Ovary (tissue), 9 donors: ENCODE measurements around the gene USP25. TPM values are rescaled to one million over a fixed set of nuclear protein-coding genes. Genes with fewer than 3 reads are reported as not detected.

Source experiments
- DNase-seq, 5 donors: peaks; one replicate each; pipeline ENCODE4 v3.0.0-alpha.2; 2019 to 2020
- H3K27ac ChIP-seq, 2 donors: fragments of 200-600 bp; one replicate each; pipeline versions ENCODE4 v1.5.1 to v1.8.0; 2019 to 2022
- H3K27me3 ChIP-seq: fragments of 200-600 bp; one replicate; pipeline ENCODE4 v1.8.0; 2022
- H3K36me3 ChIP-seq: fragments of 200-600 bp; sonication (generic); one replicate; pipeline ENCODE4 v1.5.1; 2019
- H3K4me1 ChIP-seq: one replicate; pipeline ENCODE4 v1.8.1; 2013; ENCODE audit warnings: mild to moderate bottlenecking, moderate library complexity; ENCODE audit not compliant: insufficient read depth
- H3K4me3 ChIP-seq: fragments of 200-600 bp; sonication (generic); one replicate; pipeline ENCODE4 v1.5.1; 2017
- H3K9me3 ChIP-seq, 2 donors: fragments of 200-600 bp in 1 of 2; sonication (generic) in 1 of 2; one replicate each; pipeline versions ENCODE4 v1.5.1 to v1.8.1; 2013 to 2019; ENCODE audit warnings: mild to moderate bottlenecking in 1 of 2, moderate library complexity in 1 of 2
- EP300 ChIP-seq: sonication (generic); formaldehyde crosslinking; IDR thresholded peaks from one replicate; pipeline ENCODE4 v1.6.1; 2017; ENCODE audit warnings: antibody characterized with exemption
- POLR2A ChIP-seq: fragments of 450-650 bp; IDR thresholded peaks from one replicate; pipeline ENCODE4 v1.6.1; 2017; ENCODE audit warnings: antibody characterized with exemption, mild to moderate bottlenecking, moderate library complexity
- WGBS, 3 donors: extraction: QIAGEN DNeasy Blood & Tissue Kit in 1 of 3; methylation state at CpG; one replicate each; pipeline versions ENCODE4 v1.1.5 to v1.1.7; 2013 to 2017; 5-methylcytosine and 5-hydroxymethylcytosine counted together
- intact Hi-C, 4 donors: fragments of 100-400 bp; cut with DNase I; formaldehyde crosslinking; loops; one replicate each; pipeline versions ENCODE4 v1.11.0 to v1.15.1; 2022 to 2023
- polyA plus RNA-seq, 2 donors: library from polyadenylated mRNA; stranded (reverse); fragments of 200-250 nt in 1 of 2; fragments of 350-450 nt in 1 of 2; fragmentation: Illumina TruSeq in 1 of 2; extraction: RNeasy Lipid Tissue Mini Kit (QIAGEN cat#74804) in 1 of 2; gene quantifications; one replicate each; pipeline ENCODE4 v1.2.3, GENCODE V29; 2013 to 2014
- total RNA-seq, 7 donors: library from RNA; depleted of rRNA in 2 of 7; stranded (reverse); fragments of >200 nt in 2 of 7; fragmentation: NEBNext Ultra II Directional in 3 of 7; extraction: Animal tissue kit (Norgen Biotek cat#: 25700) in 3 of 7; gene quantifications; one replicate each; pipeline versions ENCODE4 v1.1.0 to v1.2.4, GENCODE V29; 2016 to 2023
- TF ChIP-seq, protein P1 (sequence below), 3 donors: fragments of 450-650 bp in 2 of 3; fragments of 200-600 bp in 1 of 3; IDR thresholded peaks; one replicate each; pipeline versions ENCODE4 v1.5.1 to v1.8.0; 2016 to 2022; ENCODE audit warnings: antibody characterized with exemption in 3 of 3, mild to moderate bottlenecking in 1 of 3
- donor health status: DM: no; HTN: no; CAD: no; lungs with moderate emphysema.
- donor health status: DM: no; HTN: no; CAD: no.
- donor health status: Bipolar disorder and iron deficiency.
- donor health status: DM: yes; HTN: yes; CAD: no.
- donor health status: DM: no; HTN: no; CAD: no.
- donor health status: DM: yes; HTN: yes; CAD: no.

Gene USP25
- total and polyA plus RNA-seq, 9 donors: 11.9 to 40.8 (median 34.9) TPM

DNA sequence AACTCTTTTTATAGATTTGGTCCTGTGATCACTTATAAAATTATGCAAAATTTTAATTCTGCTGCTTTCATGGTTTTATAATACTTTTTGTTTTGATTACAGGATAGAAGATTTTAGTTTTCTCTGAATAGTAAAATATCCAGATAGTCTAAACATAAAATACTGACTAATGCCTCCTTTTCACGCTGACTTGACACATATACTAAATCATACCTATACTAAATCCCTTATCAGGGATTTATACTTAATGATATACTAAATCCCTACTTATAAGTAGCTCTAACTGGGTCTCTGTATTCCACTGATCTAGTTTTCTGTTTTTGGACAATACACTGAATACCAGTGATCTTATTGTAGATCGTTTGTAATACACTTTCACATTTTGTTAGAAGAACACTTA is 128.0 kb downstream of the USP25 start:
- TF ChIP-seq POLR2A (no peak), EP300 (no peak)
- TF ChIP-seq, protein P1, sequence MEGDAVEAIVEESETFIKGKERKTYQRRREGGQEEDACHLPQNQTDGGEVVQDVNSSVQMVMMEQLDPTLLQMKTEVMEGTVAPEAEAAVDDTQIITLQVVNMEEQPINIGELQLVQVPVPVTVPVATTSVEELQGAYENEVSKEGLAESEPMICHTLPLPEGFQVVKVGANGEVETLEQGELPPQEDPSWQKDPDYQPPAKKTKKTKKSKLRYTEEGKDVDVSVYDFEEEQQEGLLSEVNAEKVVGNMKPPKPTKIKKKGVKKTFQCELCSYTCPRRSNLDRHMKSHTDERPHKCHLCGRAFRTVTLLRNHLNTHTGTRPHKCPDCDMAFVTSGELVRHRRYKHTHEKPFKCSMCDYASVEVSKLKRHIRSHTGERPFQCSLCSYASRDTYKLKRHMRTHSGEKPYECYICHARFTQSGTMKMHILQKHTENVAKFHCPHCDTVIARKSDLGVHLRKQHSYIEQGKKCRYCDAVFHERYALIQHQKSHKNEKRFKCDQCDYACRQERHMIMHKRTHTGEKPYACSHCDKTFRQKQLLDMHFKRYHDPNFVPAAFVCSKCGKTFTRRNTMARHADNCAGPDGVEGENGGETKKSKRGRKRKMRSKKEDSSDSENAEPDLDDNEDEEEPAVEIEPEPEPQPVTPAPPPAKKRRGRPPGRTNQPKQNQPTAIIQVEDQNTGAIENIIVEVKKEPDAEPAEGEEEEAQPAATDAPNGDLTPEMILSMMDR (IDR thresholded peaks at IDR 0.05): no peak
- H3K4me1 ChIP-seq: no peaks in the 10 kb centered on the region
- no peaks in the 10 kb centered on the region for H3K9me3 ChIP-seq
- intact Hi-C loops: no loop called here
- no peak overlapping the region for H3K27ac ChIP-seq
- no peak overlapping the region for H3K4me3 ChIP-seq
- H3K27me3 ChIP-seq: no peaks in the 10 kb centered on the region
- H3K36me3 ChIP-seq: no peaks in the 10 kb centered on the region
- DNase-seq: no peak
- WGBS, 3 donors: 16 to 26% (median 21%) methylated on average over 2 of the region's 2 CpGs

DNA sequence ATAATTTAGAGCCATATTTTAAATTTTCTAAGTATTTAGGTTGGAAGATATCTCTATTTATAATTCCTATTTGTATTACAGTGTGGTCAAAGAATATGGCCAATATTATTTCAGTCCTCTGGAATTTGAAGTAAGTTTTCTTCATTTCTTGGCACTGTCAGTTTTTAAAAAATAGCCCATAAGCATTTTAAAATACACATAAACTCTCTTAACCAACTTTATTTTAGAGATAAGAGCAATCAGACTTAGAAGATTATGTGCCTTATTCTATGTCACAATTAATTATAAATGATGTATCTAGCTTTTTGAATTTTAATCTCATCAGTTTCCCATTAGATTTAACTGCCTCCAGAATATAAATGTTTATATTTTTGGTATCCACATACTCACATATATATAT is 130.8 kb downstream of the USP25 start:
- Histone ChIP-seq H3K27me3 (no peaks in the 10 kb centered on the region), H3K4me1 (no peaks in the 10 kb centered on the region), H3K9me3 (no peaks in the 10 kb centered on the region), H3K27ac (no peak overlapping the region), H3K4me3 (no peak overlapping the region), H3K36me3 (no peaks in the 10 kb centered on the region)
- intact Hi-C loops: no loop called here
- no peak for DNase-seq
- TF ChIP-seq POLR2A: no peak
- TF ChIP-seq, protein P1 (IDR thresholded peaks at IDR 0.05): no peak
- no peak for TF ChIP-seq EP300

DNA sequence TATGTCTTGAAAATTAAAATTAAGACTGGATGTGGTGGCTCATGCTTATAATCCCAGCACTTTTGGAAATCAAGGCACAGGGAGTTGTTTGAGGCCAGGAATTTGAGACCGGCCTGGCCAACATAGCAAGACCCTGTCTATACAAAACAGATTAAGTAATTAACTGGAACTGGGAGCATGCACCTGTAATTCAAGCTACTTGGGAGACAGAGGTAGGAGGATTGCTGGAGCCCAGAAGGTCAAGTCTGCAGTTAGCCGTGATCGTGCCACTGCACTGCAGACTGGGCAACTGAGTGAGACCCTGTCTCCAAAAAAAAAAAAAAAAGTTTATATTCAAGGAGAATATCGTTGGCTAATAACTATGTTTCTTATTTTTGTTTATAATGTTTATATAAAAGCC is 139.2 kb downstream of the USP25 start:
- no peak for DNase-seq
- H3K4me3 ChIP-seq: no peak overlapping the region
- intact Hi-C loops: no loop called here
- 80 to 98% (median 95%) methylated on average over 4 of the region's 4 CpGs for WGBS, 3 donors
- H3K4me1 ChIP-seq: no peaks in the 10 kb centered on the region
- H3K36me3 ChIP-seq: no peaks in the 10 kb centered on the region
- H3K27me3 ChIP-seq: no peaks in the 10 kb centered on the region
- TF ChIP-seq, protein P1 (IDR thresholded peaks at IDR 0.05): no peak
- TF ChIP-seq EP300 (no peak), POLR2A (no peak)
- no peak overlapping the region for H3K27ac ChIP-seq
- H3K9me3 ChIP-seq: no peaks in the 10 kb centered on the region

DNA sequence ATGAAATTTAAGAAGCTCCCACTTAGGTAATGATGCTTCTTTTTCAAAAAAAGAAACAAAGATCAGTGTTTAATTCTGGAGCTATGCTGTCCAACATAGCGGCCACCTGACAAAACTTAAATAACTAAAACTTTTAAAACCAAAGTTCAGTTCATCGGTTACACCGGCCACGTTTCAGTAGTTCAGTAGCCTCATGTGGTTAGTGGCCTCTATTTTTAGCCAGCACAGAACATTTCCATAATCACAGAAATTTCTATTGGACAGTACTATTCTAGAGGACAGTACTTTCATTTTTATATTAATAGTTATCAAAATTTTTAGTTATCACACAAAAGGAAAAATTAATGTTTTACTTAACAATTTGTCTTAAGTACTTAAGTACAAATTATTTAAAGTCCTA is 141.0 kb downstream of the USP25 start:
- intact Hi-C loops: no loop called here
- TF ChIP-seq POLR2A (no peak), EP300 (no peak)
- TF ChIP-seq, protein P1 (IDR thresholded peaks at IDR 0.05): no peak
- DNase-seq: no peak
- no peak overlapping the region for H3K4me3 ChIP-seq
- no peaks in the 10 kb centered on the region for H3K36me3 ChIP-seq
- 80 to 86% (median 85%) methylated on average over 4 of the region's 4 CpGs for WGBS, 3 donors
- H3K9me3 ChIP-seq: no peaks in the 10 kb centered on the region
- H3K27me3 ChIP-seq: no peaks in the 10 kb centered on the region
- H3K4me1 ChIP-seq: no peaks in the 10 kb centered on the region
- no peak overlapping the region for H3K27ac ChIP-seq

DNA sequence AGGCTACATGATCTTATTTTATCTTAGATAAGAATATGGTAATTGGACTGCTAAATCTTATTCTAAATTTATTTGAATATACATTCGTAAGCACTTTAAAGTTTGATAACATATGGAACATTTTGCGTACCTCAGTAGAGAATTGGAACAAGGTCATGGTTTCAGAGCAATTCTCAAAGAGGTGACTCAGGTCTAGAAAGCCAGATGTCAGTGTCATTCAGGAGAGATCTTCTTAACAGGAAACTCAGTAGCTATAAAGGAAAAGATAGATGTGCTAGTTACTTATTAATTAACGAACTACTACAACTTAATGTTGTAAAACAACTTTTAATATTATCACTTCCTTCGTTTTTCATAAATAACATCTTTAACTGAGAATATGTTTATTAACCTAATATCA is 142.5 kb downstream of the USP25 start:
- intact Hi-C loops: no loop called here

More for the DNA sequence above, 142.5 kb downstream of the USP25 start:
- no peaks in the 10 kb centered on the region for H3K4me1 ChIP-seq
- H3K36me3 ChIP-seq: no peaks in the 10 kb centered on the region
- no peaks in the 10 kb centered on the region for H3K27me3 ChIP-seq
- no peaks in the 10 kb centered on the region for H3K9me3 ChIP-seq
- H3K4me3 ChIP-seq: no peak overlapping the region
- DNase-seq: no peak
- 92 to 95% (median 92%) methylated on average over 4 of the region's 4 CpGs for whole genome bisulfite sequencing, 3 donors
- TF ChIP-seq POLR2A: no peak
- TF ChIP-seq, protein P1 (IDR thresholded peaks at IDR 0.05): no peak
- TF ChIP-seq EP300: no peak
- H3K27ac ChIP-seq: no peak overlapping the region
